ENCODE data around the gene TLCD3B. TPM values are rescaled to one million over a fixed set of nuclear protein-coding genes. Genes with fewer than 3 reads are reported as not detected.

TLCD3B gene
- total RNA-seq, 1 experiment from 2014 or later, result 20.9 TPM

DNA sequence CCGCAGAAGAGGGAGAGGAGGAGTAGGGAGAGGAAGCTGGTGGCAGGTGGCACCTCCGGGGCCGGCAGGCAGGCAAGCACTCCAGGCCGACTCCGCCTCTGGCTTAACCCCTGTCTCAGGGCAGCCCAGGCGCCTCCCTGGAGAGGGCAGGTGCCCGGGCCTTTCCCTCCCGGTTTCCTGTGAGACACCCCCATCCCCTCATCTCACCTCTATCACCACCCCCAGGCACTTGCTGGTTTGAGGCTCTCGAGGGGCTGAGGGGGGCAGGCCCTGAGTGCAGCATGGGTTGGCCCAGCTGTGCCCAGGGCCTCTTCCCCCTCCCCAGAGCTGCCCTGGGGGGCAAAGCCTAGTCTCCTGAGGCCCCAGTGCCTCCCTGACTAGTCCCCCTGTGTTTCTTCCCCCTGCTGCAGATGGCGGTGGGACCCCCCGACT is 26.2 kb downstream of the TLCD3B start:
- Histone ChIP-seq H3K9me3 (ENCODE audit: control insufficient read depth, low read depth, low read length) (no peaks in the 10 kb centered on the region), H4K8ac (replicated peaks; ENCODE audit: insufficient read length, low read depth, low read length) (no peak overlapping the region), H3K23ac (ENCODE audit: insufficient read length, low read depth, low read length) (no peak overlapping the region), H2AFZ (ENCODE audit: low read length) (no peak overlapping the region), H3K56ac (ENCODE audit: insufficient read length, low read depth, low read length) (no peak overlapping the region), H3K18ac (ENCODE audit: insufficient read length, low read depth, low read length) (no peak overlapping the region), H4K91ac (ENCODE audit: insufficient read length, low read depth, low read length) (no peak overlapping the region), H2BK20ac (ENCODE audit: low read depth, low read length, poor library complexity, severe bottlenecking) (no peak overlapping the region), H3T11ph (ENCODE audit: low read length) (no peak overlapping the region), H3K14ac (ENCODE audit: insufficient read depth, low read length) (no peak overlapping the region; the same call in 1 of the 2 replicates), H2BK120ac (ENCODE audit: low read depth, low read length, poor library complexity, severe bottlenecking) (no peak overlapping the region), H3K27ac (ENCODE audit: insufficient read length, low read depth, low read length) (no peak overlapping the region), H3K27me3 (ENCODE audit: insufficient read depth, low read length) (no peaks in the 10 kb centered on the region), H3K79me1 (ENCODE audit: insufficient read depth, low read depth, low read length, poor library complexity, severe bottlenecking) (no peaks in the 10 kb centered on the region), H3K9ac (ENCODE audit: extremely low read depth, insufficient read length, low read length) (no peak overlapping the region), H3K4ac (ENCODE audit: low read depth, low read length) (no peak overlapping the region), H3K79me2 (ENCODE audit: insufficient read depth, low read length) (no peaks in the 10 kb centered on the region), H2BK12ac (ENCODE audit: insufficient read length, low read depth, low read length) (no peak overlapping the region), H2BK15ac (ENCODE audit: low read depth, low read length) (no peak overlapping the region), H3K4me2 (ENCODE audit: insufficient read depth, insufficient read length, low read length) (no peak overlapping the region), H4K20me1 (ENCODE audit: control insufficient read depth, insufficient read depth, insufficient read length) (no peaks in the 10 kb centered on the region), H2AK5ac (ENCODE audit: insufficient read length, low read length) (no peak overlapping the region), H3K23me2 (ENCODE audit: insufficient read length, low read depth, low read length, poor library complexity, severe bottlenecking) (peaks cover 5% of the 10 kb centered on the region), H3K4me1 (ENCODE audit: insufficient read depth, low read length) (peaks cover 2% of the 10 kb centered on the region; the same call in 1 of the 2 replicates), H2BK5ac (ENCODE audit: insufficient read length, low read length) (no peak overlapping the region), H4K5ac (ENCODE audit: insufficient read length, low read depth, low read length) (no peak overlapping the region)
- TF ChIP-seq, protein P1, sequence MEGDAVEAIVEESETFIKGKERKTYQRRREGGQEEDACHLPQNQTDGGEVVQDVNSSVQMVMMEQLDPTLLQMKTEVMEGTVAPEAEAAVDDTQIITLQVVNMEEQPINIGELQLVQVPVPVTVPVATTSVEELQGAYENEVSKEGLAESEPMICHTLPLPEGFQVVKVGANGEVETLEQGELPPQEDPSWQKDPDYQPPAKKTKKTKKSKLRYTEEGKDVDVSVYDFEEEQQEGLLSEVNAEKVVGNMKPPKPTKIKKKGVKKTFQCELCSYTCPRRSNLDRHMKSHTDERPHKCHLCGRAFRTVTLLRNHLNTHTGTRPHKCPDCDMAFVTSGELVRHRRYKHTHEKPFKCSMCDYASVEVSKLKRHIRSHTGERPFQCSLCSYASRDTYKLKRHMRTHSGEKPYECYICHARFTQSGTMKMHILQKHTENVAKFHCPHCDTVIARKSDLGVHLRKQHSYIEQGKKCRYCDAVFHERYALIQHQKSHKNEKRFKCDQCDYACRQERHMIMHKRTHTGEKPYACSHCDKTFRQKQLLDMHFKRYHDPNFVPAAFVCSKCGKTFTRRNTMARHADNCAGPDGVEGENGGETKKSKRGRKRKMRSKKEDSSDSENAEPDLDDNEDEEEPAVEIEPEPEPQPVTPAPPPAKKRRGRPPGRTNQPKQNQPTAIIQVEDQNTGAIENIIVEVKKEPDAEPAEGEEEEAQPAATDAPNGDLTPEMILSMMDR (conservative IDR thresholded peaks at IDR 0.05), result no peak
- peaks cover 16 to 32% (median 24%) of the 10 kb centered on the region in 3 experiments for H3K36me3 Mint-ChIP-seq (ENCODE audit: insufficient read depth in 1 of 3, low read depth in 3 of 3)
- no peak for DNase-seq
- no peaks in the 10 kb centered on the region; a peak in 1 of 5 replicates for H3K9me3 Mint-ChIP-seq
- no peak overlapping the region for H3K4me3 Mint-ChIP-seq
- H3K27me3 Mint-ChIP-seq (ENCODE audit: low read depth), result peaks cover 16% of the 10 kb centered on the region
- WGBS (ENCODE audit: extremely low coverage, insufficient read length, low lambda C conversion rate), result no CpG with 5 or more reads among the region's 11 CpGs
- H3K27ac Mint-ChIP-seq, result peak overlapping the region in 1 of 3 experiments; percentile 80; a peak in 1 of 7 replicates
- H3K4me1 Mint-ChIP-seq, result peaks cover 0 to 24% of the 10 kb centered on the region in 2 experiments; a peak in 2 of 4 replicates

All from H9 (cell line).